ENCODE measurements around the gene EMC7. TPM values are rescaled to one million over a fixed set of nuclear protein-coding genes. Genes with fewer than 3 reads are reported as not detected.
A peak's percentile ranks its signal among the peaks of the same experiment; 100 is the strongest.

EMC7 gene
- 40.5 and 48.0 TPM in 2 replicates for total RNA-seq

GRCh38 chr15:34101366-34102174 is at the start of gene EMC7, which contains the start of gene PGBD4:
Gene EMC7 (minus strand): TSS chr15:34101862. CDS start chr15:34101839, 23 bp downstream.
Gene PGBD4 (plus strand): TSS chr15:34102083. CDS start chr15:34102532, 449 bp downstream.
- H3K4me1 ChIP-seq (ENCODE audit: insufficient read depth, low read length) = peaks cover 21% of the 10 kb centered on the region
- peak within 1 kb of the TSS; percentile 99 for H3K4me3 ChIP-seq (ENCODE audit: insufficient read depth, low read length)
- no peaks in the 10 kb centered on the region for H4K20me1 ChIP-seq (ENCODE audit: insufficient read depth, low read length)
- H3K27me3 ChIP-seq (ENCODE audit: insufficient read depth, low read length) = no peaks in the 10 kb centered on the region
- no peak for TF ChIP-seq CTCF (IDR thresholded peaks at IDR 0.05; ENCODE audit: extremely low read depth, low read depth, low read length)
- peak; percentile 91 for DNase-seq (ENCODE audit: insufficient read length, low spot score, missing footprints)
- no peaks in the 10 kb centered on the region for H3K9me3 ChIP-seq (ENCODE audit: low read depth, low read length)
- peak within 1 kb of the TSS; percentile 99 for H2AFZ ChIP-seq (ENCODE audit: low read length)
- H3K4me2 ChIP-seq (ENCODE audit: insufficient read depth, low read length) = peak within 1 kb of the TSS; percentile 92
- no peaks in the 10 kb centered on the region for H3K36me3 ChIP-seq (ENCODE audit: insufficient read depth, low read length)
- peaks cover 60% of the 10 kb centered on the region for H3K79me2 ChIP-seq (ENCODE audit: insufficient read depth, low read length)
- peak within 1 kb of the TSS; percentile 88 for H3K27ac ChIP-seq (ENCODE audit: low read depth, low read length)

- H3K79me2 ChIP-seq (ENCODE audit: insufficient read depth, low read length) = no peaks in the 10 kb centered on the region
- no peaks in the 10 kb centered on the region for H3K9me3 ChIP-seq (ENCODE audit: low read depth, low read length)
- no peaks in the 10 kb centered on the region for H3K27me3 ChIP-seq (ENCODE audit: insufficient read depth, low read length)
- no peak for DNase-seq (ENCODE audit: insufficient read length, low spot score, missing footprints)
- no peak overlapping the region for H3K4me3 ChIP-seq (ENCODE audit: insufficient read depth, low read length)
- H2AFZ ChIP-seq (ENCODE audit: low read length) = no peak overlapping the region
- TF ChIP-seq CTCF (IDR thresholded peaks at IDR 0.05; ENCODE audit: extremely low read depth, low read depth, low read length) = no peak
- no peak overlapping the region for H3K27ac ChIP-seq (ENCODE audit: low read depth, low read length)
- no peak overlapping the region for H3K4me2 ChIP-seq (ENCODE audit: insufficient read depth, low read length)
- H3K4me1 ChIP-seq (ENCODE audit: insufficient read depth, low read length) = peaks cover 4% of the 10 kb centered on the region
- H4K20me1 ChIP-seq (ENCODE audit: insufficient read depth, low read length) = no peaks in the 10 kb centered on the region
- H3K36me3 ChIP-seq (ENCODE audit: insufficient read depth, low read length) = peaks cover 43% of the 10 kb centered on the region
These were observed 45.9 kb upstream of the EMC7 start for GRCh38 chr15:34147371-34148140.

- Histone ChIP-seq H3K4me2 (ENCODE audit: insufficient read depth, low read length) (no peak overlapping the region), H3K36me3 (ENCODE audit: insufficient read depth, low read length) (peaks cover 3% of the 10 kb centered on the region), H3K9me3 (ENCODE audit: low read depth, low read length) (no peaks in the 10 kb centered on the region), H3K4me1 (ENCODE audit: insufficient read depth, low read length) (no peaks in the 10 kb centered on the region), H3K27me3 (ENCODE audit: insufficient read depth, low read length) (no peaks in the 10 kb centered on the region), H2AFZ (ENCODE audit: low read length) (no peak overlapping the region), H3K79me2 (ENCODE audit: insufficient read depth, low read length) (no peaks in the 10 kb centered on the region), H3K4me3 (ENCODE audit: insufficient read depth, low read length) (no peak overlapping the region), H3K27ac (ENCODE audit: low read depth, low read length) (no peak overlapping the region), H4K20me1 (ENCODE audit: insufficient read depth, low read length) (no peaks in the 10 kb centered on the region)
- DNase-seq (ENCODE audit: insufficient read length, low spot score, missing footprints) = no peak
- no peak for TF ChIP-seq CTCF (IDR thresholded peaks at IDR 0.05; ENCODE audit: extremely low read depth, low read depth, low read length)
These were observed 31.8 kb upstream of the EMC7 start for GRCh38 chr15:34133511-34133910.

- H3K4me2 ChIP-seq (ENCODE audit: insufficient read depth, low read length) = no peak overlapping the region
- no peaks in the 10 kb centered on the region for H3K9me3 ChIP-seq (ENCODE audit: low read depth, low read length)
- no peaks in the 10 kb centered on the region for H4K20me1 ChIP-seq (ENCODE audit: insufficient read depth, low read length)
- H3K27me3 ChIP-seq (ENCODE audit: insufficient read depth, low read length) = no peaks in the 10 kb centered on the region
- no peaks in the 10 kb centered on the region for H3K79me2 ChIP-seq (ENCODE audit: insufficient read depth, low read length)
- no peak overlapping the region for H2AFZ ChIP-seq (ENCODE audit: low read length)
- no peak overlapping the region for H3K4me3 ChIP-seq (ENCODE audit: insufficient read depth, low read length)
- no peak for TF ChIP-seq CTCF (IDR thresholded peaks at IDR 0.05; ENCODE audit: extremely low read depth, low read depth, low read length)
- no peaks in the 10 kb centered on the region for H3K36me3 ChIP-seq (ENCODE audit: insufficient read depth, low read length)
- no peak overlapping the region for H3K27ac ChIP-seq (ENCODE audit: low read depth, low read length)
- DNase-seq (ENCODE audit: insufficient read length, low spot score, missing footprints) = no peak
- H3K4me1 ChIP-seq (ENCODE audit: insufficient read depth, low read length) = no peaks in the 10 kb centered on the region
These were observed 31.2 kb upstream of the EMC7 start for GRCh38 chr15:34132881-34133280.
